ENCODE data around the gene GALNTL6. TPM values are rescaled to one million over a fixed set of nuclear protein-coding genes. Genes with fewer than 3 reads are reported as not detected.

GALNTL6 gene
- total and polyA plus RNA-seq, 2 experiments from 2014 or later = 0.38 to 0.40 TPM

DNA sequence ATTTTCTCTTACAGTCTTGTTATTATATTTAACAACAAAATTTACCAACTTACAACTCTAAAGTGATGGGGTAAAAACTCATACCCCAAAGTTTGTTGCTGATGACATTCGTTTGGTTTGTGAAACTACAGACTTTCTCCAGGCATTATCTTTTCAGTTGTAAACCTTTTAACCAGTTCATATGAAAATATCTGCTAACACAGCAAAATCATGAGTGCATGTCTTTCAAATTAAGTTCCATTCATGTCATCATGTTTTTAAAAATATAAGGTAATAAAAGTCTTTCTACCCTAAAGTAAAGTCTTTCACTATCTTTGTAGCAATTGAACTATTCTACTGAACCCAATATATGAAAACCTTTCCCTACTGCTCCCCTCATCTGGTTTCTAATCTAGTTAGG lies 3.4 kb upstream of the GALNTL6 start:
- peaks cover 43% of the 10 kb centered on the region for H3K27me3 ChIP-seq (ENCODE audit: insufficient read depth)
- no peak overlapping the region for H3K27ac ChIP-seq (ENCODE audit: low read depth)
- H3K79me2 ChIP-seq (replicated peaks; ENCODE audit: insufficient read depth) = no peaks in the 10 kb centered on the region
- H3K4me2 ChIP-seq = no peak overlapping the region
- H3K4me1 Mint-ChIP-seq = peaks cover 12% of the 10 kb centered on the region
- no peak overlapping the region for H3K4me3 ChIP-seq
- DNase-seq (ENCODE audit: low spot score) (no peak), ATAC-seq (no peak)
- H3K9me2 ChIP-seq (ENCODE audit: insufficient read depth) = no peaks in the 10 kb centered on the region
- H3K27ac Mint-ChIP-seq = no peak overlapping the region
- H3F3A ChIP-seq (replicated peaks; ENCODE audit: low read depth) = peaks cover 5% of the 10 kb centered on the region; the same call in 1 of the 2 replicates
- H4K20me1 ChIP-seq (replicated peaks; ENCODE audit: insufficient read depth) = no peaks in the 10 kb centered on the region
- H2AFZ ChIP-seq = no peak overlapping the region
- H3K9me3 Mint-ChIP-seq = peaks cover 5% of the 10 kb centered on the region
- peaks cover 29% of the 10 kb centered on the region for H3K27me3 Mint-ChIP-seq (ENCODE audit: insufficient read depth, low read depth, poor library complexity)
- no peaks in the 10 kb centered on the region for H3K36me3 ChIP-seq (ENCODE audit: insufficient read depth)
- H3K36me3 Mint-ChIP-seq (ENCODE audit: low read depth) = no peaks in the 10 kb centered on the region
- peaks cover 14% of the 10 kb centered on the region for H3K4me1 ChIP-seq (ENCODE audit: insufficient read depth)
- H3K4me3 Mint-ChIP-seq = no peak overlapping the region
- TF ChIP-seq EZH2phosphoT487 (IDR thresholded peaks at IDR 0.05; ENCODE audit: unreplicated experiment) = no peak
- TF ChIP-seq EZH2 (IDR thresholded peaks at IDR 0.05; ENCODE audit: low read depth, unreplicated experiment) = no peak
- TF ChIP-seq, protein P1, sequence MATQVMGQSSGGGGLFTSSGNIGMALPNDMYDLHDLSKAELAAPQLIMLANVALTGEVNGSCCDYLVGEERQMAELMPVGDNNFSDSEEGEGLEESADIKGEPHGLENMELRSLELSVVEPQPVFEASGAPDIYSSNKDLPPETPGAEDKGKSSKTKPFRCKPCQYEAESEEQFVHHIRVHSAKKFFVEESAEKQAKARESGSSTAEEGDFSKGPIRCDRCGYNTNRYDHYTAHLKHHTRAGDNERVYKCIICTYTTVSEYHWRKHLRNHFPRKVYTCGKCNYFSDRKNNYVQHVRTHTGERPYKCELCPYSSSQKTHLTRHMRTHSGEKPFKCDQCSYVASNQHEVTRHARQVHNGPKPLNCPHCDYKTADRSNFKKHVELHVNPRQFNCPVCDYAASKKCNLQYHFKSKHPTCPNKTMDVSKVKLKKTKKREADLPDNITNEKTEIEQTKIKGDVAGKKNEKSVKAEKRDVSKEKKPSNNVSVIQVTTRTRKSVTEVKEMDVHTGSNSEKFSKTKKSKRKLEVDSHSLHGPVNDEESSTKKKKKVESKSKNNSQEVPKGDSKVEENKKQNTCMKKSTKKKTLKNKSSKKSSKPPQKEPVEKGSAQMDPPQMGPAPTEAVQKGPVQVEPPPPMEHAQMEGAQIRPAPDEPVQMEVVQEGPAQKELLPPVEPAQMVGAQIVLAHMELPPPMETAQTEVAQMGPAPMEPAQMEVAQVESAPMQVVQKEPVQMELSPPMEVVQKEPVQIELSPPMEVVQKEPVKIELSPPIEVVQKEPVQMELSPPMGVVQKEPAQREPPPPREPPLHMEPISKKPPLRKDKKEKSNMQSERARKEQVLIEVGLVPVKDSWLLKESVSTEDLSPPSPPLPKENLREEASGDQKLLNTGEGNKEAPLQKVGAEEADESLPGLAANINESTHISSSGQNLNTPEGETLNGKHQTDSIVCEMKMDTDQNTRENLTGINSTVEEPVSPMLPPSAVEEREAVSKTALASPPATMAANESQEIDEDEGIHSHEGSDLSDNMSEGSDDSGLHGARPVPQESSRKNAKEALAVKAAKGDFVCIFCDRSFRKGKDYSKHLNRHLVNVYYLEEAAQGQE (IDR thresholded peaks at IDR 0.05; ENCODE audit: unreplicated experiment) = no peak
- no peak for TF ChIP-seq POLR2AphosphoS5 (IDR thresholded peaks at IDR 0.05; ENCODE audit: low read depth)
- TF ChIP-seq JUNB (IDR thresholded peaks at IDR 0.05; ENCODE audit: unreplicated experiment) = no peak
- TF ChIP-seq, protein P2, sequence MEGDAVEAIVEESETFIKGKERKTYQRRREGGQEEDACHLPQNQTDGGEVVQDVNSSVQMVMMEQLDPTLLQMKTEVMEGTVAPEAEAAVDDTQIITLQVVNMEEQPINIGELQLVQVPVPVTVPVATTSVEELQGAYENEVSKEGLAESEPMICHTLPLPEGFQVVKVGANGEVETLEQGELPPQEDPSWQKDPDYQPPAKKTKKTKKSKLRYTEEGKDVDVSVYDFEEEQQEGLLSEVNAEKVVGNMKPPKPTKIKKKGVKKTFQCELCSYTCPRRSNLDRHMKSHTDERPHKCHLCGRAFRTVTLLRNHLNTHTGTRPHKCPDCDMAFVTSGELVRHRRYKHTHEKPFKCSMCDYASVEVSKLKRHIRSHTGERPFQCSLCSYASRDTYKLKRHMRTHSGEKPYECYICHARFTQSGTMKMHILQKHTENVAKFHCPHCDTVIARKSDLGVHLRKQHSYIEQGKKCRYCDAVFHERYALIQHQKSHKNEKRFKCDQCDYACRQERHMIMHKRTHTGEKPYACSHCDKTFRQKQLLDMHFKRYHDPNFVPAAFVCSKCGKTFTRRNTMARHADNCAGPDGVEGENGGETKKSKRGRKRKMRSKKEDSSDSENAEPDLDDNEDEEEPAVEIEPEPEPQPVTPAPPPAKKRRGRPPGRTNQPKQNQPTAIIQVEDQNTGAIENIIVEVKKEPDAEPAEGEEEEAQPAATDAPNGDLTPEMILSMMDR (conservative IDR thresholded peaks at IDR 0.05; ENCODE audit: low read depth in 2 of 2) = no peak
- TF ChIP-seq, protein P3, sequence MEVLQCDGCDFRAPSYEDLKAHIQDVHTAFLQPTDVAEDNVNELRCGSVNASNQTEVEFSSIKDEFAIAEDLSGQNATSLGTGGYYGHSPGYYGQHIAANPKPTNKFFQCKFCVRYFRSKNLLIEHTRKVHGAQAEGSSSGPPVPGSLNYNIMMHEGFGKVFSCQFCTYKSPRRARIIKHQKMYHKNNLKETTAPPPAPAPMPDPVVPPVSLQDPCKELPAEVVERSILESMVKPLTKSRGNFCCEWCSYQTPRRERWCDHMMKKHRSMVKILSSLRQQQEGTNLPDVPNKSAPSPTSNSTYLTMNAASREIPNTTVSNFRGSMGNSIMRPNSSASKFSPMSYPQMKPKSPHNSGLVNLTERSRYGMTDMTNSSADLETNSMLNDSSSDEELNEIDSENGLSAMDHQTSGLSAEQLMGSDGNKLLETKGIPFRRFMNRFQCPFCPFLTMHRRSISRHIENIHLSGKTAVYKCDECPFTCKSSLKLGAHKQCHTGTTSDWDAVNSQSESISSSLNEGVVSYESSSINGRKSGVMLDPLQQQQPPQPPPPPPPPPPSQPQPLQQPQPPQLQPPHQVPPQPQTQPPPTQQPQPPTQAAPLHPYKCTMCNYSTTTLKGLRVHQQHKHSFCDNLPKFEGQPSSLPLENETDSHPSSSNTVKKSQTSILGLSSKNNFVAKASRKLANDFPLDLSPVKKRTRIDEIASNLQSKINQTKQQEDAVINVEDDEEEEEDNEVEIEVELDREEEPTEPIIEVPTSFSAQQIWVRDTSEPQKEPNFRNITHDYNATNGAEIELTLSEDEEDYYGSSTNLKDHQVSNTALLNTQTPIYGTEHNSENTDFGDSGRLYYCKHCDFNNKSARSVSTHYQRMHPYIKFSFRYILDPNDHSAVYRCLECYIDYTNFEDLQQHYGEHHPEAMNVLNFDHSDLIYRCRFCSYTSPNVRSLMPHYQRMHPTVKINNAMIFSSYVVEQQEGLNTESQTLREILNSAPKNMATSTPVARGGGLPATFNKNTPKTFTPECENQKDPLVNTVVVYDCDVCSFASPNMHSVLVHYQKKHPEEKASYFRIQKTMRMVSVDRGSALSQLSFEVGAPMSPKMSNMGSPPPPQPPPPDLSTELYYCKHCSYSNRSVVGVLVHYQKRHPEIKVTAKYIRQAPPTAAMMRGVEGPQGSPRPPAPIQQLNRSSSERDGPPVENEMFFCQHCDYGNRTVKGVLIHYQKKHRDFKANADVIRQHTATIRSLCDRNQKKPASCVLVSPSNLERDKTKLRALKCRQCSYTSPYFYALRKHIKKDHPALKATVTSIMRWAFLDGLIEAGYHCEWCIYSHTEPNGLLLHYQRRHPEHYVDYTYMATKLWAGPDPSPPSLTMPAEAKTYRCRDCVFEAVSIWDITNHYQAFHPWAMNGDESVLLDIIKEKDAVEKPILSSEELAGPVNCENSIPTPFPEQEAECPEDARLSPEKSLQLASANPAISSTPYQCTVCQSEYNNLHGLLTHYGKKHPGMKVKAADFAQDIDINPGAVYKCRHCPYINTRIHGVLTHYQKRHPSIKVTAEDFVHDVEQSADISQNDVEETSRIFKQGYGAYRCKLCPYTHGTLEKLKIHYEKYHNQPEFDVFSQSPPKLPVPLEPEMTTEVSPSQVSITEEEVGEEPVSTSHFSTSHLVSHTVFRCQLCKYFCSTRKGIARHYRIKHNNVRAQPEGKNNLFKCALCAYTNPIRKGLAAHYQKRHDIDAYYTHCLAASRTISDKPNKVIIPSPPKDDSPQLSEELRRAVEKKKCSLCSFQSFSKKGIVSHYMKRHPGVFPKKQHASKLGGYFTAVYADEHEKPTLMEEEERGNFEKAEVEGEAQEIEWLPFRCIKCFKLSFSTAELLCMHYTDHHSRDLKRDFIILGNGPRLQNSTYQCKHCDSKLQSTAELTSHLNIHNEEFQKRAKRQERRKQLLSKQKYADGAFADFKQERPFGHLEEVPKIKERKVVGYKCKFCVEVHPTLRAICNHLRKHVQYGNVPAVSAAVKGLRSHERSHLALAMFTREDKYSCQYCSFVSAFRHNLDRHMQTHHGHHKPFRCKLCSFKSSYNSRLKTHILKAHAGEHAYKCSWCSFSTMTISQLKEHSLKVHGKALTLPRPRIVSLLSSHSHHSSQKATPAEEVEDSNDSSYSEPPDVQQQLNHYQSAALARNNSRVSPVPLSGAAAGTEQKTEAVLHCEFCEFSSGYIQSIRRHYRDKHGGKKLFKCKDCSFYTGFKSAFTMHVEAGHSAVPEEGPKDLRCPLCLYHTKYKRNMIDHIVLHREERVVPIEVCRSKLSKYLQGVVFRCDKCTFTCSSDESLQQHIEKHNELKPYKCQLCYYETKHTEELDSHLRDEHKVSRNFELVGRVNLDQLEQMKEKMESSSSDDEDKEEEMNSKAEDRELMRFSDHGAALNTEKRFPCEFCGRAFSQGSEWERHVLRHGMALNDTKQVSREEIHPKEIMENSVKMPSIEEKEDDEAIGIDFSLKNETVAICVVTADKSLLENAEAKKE (CRISPR knock-in tag; IDR thresholded peaks at IDR 0.05) = no peak
- TF ChIP-seq CREB1 (CRISPR knock-in tag; IDR thresholded peaks at IDR 0.05; ENCODE audit: low read depth) = no peak
- TF ChIP-seq, protein P4, sequence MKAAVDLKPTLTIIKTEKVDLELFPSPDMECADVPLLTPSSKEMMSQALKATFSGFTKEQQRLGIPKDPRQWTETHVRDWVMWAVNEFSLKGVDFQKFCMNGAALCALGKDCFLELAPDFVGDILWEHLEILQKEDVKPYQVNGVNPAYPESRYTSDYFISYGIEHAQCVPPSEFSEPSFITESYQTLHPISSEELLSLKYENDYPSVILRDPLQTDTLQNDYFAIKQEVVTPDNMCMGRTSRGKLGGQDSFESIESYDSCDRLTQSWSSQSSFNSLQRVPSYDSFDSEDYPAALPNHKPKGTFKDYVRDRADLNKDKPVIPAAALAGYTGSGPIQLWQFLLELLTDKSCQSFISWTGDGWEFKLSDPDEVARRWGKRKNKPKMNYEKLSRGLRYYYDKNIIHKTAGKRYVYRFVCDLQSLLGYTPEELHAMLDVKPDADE (IDR thresholded peaks at IDR 0.05) = no peak
- no peak for TF ChIP-seq ZNF114 (CRISPR knock-in tag; IDR thresholded peaks at IDR 0.05)
- no peak for TF ChIP-seq ZNF331 (CRISPR knock-in tag; IDR thresholded peaks at IDR 0.05; ENCODE audit: low read depth)
- no peak for TF ChIP-seq NANOG (IDR thresholded peaks at IDR 0.05; ENCODE audit: borderline replicate concordance)
- TF ChIP-seq STAT1 (IDR thresholded peaks at IDR 0.05; ENCODE audit: unreplicated experiment) = no peak
